Body of pancreas (tissue), 4 donors: ENCODE results near the gene PDK2. TPM values are rescaled to one million over a fixed set of nuclear protein-coding genes. Genes with fewer than 3 reads are reported as not detected.

Experiments used
- ATAC-seq: fragments of 150-250 bp; one replicate; pipeline ENCODE4 v1.9.1; 2016
- DNase-seq, 4 donors: peaks; one replicate each; pipeline ENCODE4 v3.0.0-alpha.2; 2019
- H3K27ac ChIP-seq, 4 donors: fragments of 200-600 bp; sonication (generic); 1 replicate in 3 of 4; 2 replicates in 1 of 4; pipeline versions ENCODE4 v1.5.1 to v1.6.1; 2016 to 2019; ENCODE audit warnings: mild to moderate bottlenecking in 1 of 4, mixed read lengths in 1 of 4, moderate library complexity in 1 of 4
- H3K27me3 ChIP-seq, 2 donors: fragments of 200-600 bp; sonication (generic); one replicate each; pipeline ENCODE4 v1.6.0; 2016; ENCODE audit warnings: mild to moderate bottlenecking in 1 of 2
- H3K36me3 ChIP-seq, 2 donors: fragments of 200-600 bp; sonication (generic); replicated peaks in 1 of 2; 2 replicates each; pipeline ENCODE4 v1.5.1; 2016; ENCODE audit warnings: low read depth in 2 of 2; ENCODE audit not compliant: insufficient read depth in 1 of 2
- H3K4me1 ChIP-seq: fragments of 200-600 bp; sonication (generic); one replicate; pipeline ENCODE4 v1.6.0; 2016
- H3K4me3 ChIP-seq, 2 donors: fragments of 200-600 bp; sonication (generic); 1 replicate in 1 of 2; 2 replicates in 1 of 2; pipeline ENCODE4 v1.5.1; 2016 to 2019
- H3K9me3 ChIP-seq, 3 donors: fragments of 200-600 bp; sonication (generic); 1 replicate in 2 of 3; 2 replicates in 1 of 3; pipeline ENCODE4 v1.5.1; 2016
- CTCF ChIP-seq, 7 experiments: fragments of 450-650 bp in 4 of 7; fragments of 200-600 bp in 3 of 7; sonication (generic) in 3 of 7; IDR thresholded peaks; one replicate each; pipeline ENCODE4 v1.5.1; 2016 to 2019; ENCODE audit warnings: antibody characterized with exemption in 7 of 7
- POLR2A ChIP-seq, 3 donors: fragments of 450-650 bp; IDR thresholded peaks; one replicate each; pipeline ENCODE4 v1.6.1; 2016; ENCODE audit warnings: antibody characterized with exemption in 3 of 3, mild to moderate bottlenecking in 2 of 3
- WGBS, 2 donors: methylation state at CpG; one replicate each; pipeline ENCODE4 v1.1.5; 2017; 5-methylcytosine and 5-hydroxymethylcytosine counted together
- intact Hi-C: fragments of 100-400 bp; cut with DNase I; formaldehyde crosslinking; loops from one replicate; pipeline ENCODE4 v1.15.1; 2023
- total RNA-seq, 2 donors: library from RNA; depleted of rRNA; stranded (reverse); fragments of >200 nt; gene quantifications; one replicate each; pipeline ENCODE4 v1.1.0, GENCODE V29; 2016

The PDK2 gene
- total RNA-seq, 2 donors from 2014 or later: 27.0 to 119 TPM

DNA sequence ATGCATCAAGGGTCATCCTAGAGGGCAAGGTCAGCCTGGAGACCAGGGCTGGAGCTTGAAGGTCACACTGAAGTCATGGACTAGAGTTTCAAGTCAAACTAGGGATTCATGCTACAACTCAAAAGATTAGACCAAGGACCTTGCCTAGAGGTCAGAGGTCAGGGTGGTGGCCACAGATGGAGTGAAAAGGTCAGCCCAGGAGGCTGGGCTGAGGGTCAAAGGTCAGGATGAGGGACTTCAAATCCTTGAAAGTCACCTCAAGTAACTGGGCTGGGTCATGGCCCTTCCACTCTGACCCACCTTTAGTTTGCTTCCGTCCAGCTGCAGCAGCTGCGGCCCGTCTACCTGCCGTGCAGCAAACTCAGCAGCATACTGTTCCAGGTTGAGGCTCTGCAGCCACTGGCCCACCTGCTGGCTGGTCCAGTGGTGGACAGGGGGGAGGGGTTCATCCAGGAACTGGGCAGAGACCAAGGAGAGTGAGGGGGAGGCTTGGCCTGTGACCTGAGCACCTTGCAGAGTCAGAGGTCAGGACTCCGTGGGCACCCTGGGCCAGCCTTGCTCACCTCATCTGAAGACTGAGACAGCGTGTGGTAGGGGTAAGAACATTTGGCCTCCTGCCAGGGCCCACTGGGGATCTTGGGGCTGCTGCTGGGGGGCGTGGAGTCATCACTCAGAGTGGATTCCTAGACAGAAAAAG, 18.6 kb downstream of the PDK2 start:
- Histone ChIP-seq H3K9me3 (no peaks in the 10 kb centered on the region), H3K27me3 (no peaks in the 10 kb centered on the region), H3K4me3 (no peak overlapping the region), H3K36me3 (peaks cover 0 to under 1% of the 10 kb centered on the region in 2 donors), H3K27ac (no peak overlapping the region), H3K4me1 (peaks cover 36% of the 10 kb centered on the region)
- intact Hi-C loops: no loop called here
- no peak for DNase-seq
- TF ChIP-seq POLR2A (IDR thresholded peaks at IDR 0.05) (no peak), CTCF (IDR thresholded peaks at IDR 0.05) (no peak)
- WGBS, 2 donors: 58 to 64% methylated on average over 4 to 6 of the region's 7 CpGs
- no peak for ATAC-seq

DNA sequence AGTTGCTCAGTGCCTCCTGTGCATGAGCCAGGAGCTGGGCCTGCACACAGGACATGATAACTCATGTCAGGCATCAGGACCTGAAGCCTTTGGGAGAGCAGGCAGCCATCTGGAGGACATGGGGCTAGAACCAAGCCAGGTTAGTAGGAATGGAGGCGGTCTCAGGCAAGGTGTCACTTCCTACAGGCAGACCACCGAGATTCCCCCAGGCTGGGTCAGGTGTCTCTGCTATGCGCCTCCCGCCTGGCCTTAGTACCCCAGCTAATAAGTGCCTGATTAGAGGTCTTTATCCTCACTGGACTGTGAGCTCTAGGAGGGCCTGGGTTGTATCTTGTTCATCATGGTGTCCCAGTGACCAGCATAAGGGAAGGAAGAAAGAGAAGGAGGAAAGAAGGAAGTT, 19.2 kb downstream of the PDK2 start:
- H3K27ac ChIP-seq: no peak overlapping the region
- intact Hi-C loops: no loop called here
- H3K4me1 ChIP-seq: peaks cover 36% of the 10 kb centered on the region
- TF ChIP-seq CTCF (IDR thresholded peaks at IDR 0.05) (no peak), POLR2A (IDR thresholded peaks at IDR 0.05) (no peak)
- no peak overlapping the region for H3K4me3 ChIP-seq
- no peaks in the 10 kb centered on the region for H3K27me3 ChIP-seq
- WGBS, 2 donors: 81 to 89% methylated on average over 3 to 4 of the region's 4 CpGs
- H3K36me3 ChIP-seq: no peaks in the 10 kb centered on the region
- DNase-seq: no peak
- no peak for ATAC-seq
- no peaks in the 10 kb centered on the region for H3K9me3 ChIP-seq

- peak in 2 of 4 donors; percentile 56 to 61 for DNase-seq
- intact Hi-C loops: no loop called here
- no peaks in the 10 kb centered on the region for H3K36me3 ChIP-seq
- H3K27ac ChIP-seq: no peak overlapping the region
- H3K9me3 ChIP-seq: no peaks in the 10 kb centered on the region
- WGBS, 2 donors: 17% methylated on average over 6 of the region's 6 CpGs
- H3K4me1 ChIP-seq: peaks cover 36% of the 10 kb centered on the region
- TF ChIP-seq CTCF (IDR thresholded peaks at IDR 0.05) (peak; percentile 14 to 47 (median 32)), POLR2A (IDR thresholded peaks at IDR 0.05) (no peak)
- no peak for ATAC-seq
- no peak overlapping the region for H3K4me3 ChIP-seq
- H3K27me3 ChIP-seq: no peaks in the 10 kb centered on the region
Observed at GRCh38 chr17:50114849-50115357, 19.8 kb downstream of the PDK2 start.

- Histone ChIP-seq H3K36me3 (no peaks in the 10 kb centered on the region), H3K4me1 (peaks cover 30% of the 10 kb centered on the region), H3K9me3 (no peaks in the 10 kb centered on the region), H3K27me3 (no peaks in the 10 kb centered on the region), H3K27ac (no peak overlapping the region), H3K4me3 (no peak overlapping the region)
- DNase-seq: no peak
- no peak for ATAC-seq
- WGBS, 2 donors: 59 to 62% methylated on average over 8 to 16 of the region's 17 CpGs
- TF ChIP-seq POLR2A (IDR thresholded peaks at IDR 0.05) (no peak), CTCF (IDR thresholded peaks at IDR 0.05) (no peak)
- intact Hi-C loops: no loop called here
Observed at GRCh38 chr17:50115756-50116155, 20.6 kb downstream of the PDK2 start.
